ENCODE measurements around the gene ZYG11B.

Gene ZYG11B

DNA sequence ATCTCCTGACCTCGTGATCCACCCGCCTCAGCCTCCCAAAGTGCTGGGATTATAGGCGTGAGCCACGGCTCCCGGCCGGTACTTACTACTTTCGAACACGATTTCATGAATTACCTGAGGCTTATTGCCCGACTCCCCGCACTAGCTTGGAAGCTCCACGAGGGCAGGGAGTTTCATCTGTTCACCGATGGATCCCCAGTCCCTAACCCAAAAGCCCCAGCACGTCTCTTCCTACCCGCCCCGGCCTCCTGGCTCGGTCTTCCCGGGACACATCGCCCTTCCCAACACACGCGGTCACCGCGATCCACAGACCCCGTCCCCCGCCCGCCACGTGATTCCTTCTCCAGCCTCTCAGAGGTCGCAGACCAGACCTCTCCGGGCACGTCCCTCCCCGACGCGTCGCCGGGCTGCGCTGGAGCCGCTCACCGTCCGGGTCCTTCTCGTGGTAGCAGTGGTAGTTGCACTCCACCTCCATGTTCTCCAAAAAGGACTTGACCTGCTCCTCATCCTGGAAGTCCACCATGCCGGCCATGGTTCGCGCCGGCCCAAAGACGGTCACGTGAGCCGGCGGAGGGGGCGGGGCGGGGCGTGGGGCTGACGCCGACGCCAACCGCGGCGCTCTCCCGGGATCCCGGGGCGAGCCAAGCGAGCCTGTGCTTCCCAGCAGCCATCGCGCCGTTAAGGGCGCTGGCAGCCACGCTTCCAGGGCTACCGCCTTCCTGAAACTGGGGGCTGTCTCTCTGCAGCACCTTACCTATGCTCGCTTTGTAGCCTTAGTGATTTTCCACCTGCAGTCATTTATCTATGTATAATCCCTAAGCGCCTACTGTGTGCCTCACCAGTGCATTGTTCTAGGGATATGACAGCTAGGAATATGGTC lies 28.2 kb upstream of the ZYG11B start, which contains the start of gene COA7:
Gene COA7 (minus strand): TSS at position 553 of the 880 bp plus-strand sequence. CDS start 21 bp downstream, at position 532.
- TF ChIP-seq, protein P1, sequence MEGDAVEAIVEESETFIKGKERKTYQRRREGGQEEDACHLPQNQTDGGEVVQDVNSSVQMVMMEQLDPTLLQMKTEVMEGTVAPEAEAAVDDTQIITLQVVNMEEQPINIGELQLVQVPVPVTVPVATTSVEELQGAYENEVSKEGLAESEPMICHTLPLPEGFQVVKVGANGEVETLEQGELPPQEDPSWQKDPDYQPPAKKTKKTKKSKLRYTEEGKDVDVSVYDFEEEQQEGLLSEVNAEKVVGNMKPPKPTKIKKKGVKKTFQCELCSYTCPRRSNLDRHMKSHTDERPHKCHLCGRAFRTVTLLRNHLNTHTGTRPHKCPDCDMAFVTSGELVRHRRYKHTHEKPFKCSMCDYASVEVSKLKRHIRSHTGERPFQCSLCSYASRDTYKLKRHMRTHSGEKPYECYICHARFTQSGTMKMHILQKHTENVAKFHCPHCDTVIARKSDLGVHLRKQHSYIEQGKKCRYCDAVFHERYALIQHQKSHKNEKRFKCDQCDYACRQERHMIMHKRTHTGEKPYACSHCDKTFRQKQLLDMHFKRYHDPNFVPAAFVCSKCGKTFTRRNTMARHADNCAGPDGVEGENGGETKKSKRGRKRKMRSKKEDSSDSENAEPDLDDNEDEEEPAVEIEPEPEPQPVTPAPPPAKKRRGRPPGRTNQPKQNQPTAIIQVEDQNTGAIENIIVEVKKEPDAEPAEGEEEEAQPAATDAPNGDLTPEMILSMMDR (IDR thresholded peaks at IDR 0.05; ENCODE audit: extremely low read depth, missing control alignments), result no peak
- peak; percentile 78 for DNase-seq (ENCODE audit: low spot score)

DNA sequence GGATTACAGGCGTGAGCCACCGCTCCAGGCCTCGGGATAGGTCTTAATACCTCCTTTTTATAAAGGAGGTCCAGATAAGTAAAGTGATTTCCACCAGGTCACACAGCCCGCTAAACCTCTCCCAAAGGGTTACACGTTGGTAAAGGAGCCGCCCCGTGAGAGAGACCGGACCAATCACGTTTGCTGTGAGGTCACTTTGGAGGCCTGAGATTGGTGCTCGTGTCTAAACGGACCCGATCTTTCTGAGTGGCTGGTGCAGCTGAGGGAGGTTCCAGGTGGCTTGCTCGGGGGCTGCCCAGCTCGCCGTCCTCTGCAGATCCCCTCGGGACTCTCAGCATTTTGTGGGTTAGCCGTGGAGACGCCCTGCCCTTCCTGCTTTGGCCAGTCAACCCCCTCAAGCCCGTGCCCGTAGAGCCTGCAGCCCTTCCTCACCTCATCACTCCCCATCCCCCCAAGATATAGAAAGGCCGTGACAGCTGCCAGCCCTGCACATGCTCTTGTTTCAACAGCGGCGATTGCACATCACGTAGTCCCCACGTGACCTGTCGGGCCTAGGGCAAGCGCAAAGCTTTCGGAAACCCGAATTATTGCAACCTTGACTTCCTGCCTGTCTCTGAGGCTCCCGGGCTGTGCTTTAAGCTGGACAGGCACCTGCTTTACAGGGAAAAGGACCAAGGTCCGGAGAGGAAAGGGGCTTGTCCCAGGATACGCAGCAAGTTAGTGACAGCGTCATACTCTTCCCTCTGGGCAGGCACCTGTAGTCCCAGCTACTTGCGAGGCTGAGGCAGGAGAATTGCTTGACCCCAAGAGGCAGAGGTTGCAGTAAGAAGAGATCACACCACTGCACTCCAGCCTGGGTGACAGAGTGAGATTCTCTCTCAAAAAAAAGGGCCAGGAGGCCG lies 23.1 kb upstream of the ZYG11B start:
- TF ChIP-seq, protein P1 (IDR thresholded peaks at IDR 0.05; ENCODE audit: extremely low read depth, missing control alignments), result no peak
- DNase-seq (ENCODE audit: low spot score), result peak; percentile 89

DNA sequence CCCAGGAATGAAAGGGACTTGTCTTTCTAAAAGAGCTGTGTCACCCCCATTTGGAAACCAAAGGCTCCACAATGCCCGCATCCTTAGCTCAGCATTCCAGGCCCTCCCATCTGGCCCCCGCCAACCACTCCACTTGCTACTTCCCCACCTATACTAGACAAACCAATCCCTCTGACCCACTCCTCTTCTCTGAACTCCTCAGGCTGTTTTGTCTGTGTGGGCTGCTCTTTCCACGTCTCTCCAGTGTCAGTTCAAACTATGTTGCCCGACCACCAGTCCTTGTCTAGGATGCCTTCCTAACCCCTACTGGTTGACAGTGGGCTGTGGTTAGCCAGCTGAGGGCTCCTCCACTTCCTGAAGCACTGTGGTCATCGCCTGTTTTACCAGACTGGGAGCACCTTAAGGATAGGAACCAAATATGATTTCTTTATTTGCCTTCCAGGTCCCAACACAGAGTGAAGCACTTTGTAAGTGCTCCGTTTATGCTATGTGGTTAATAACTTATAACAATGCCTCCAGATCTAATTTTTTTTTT lies 20.1 kb upstream of the ZYG11B start:
- TF ChIP-seq, protein P1 (IDR thresholded peaks at IDR 0.05; ENCODE audit: extremely low read depth, missing control alignments), result no peak
- no peak for DNase-seq (ENCODE audit: low spot score)

DNA sequence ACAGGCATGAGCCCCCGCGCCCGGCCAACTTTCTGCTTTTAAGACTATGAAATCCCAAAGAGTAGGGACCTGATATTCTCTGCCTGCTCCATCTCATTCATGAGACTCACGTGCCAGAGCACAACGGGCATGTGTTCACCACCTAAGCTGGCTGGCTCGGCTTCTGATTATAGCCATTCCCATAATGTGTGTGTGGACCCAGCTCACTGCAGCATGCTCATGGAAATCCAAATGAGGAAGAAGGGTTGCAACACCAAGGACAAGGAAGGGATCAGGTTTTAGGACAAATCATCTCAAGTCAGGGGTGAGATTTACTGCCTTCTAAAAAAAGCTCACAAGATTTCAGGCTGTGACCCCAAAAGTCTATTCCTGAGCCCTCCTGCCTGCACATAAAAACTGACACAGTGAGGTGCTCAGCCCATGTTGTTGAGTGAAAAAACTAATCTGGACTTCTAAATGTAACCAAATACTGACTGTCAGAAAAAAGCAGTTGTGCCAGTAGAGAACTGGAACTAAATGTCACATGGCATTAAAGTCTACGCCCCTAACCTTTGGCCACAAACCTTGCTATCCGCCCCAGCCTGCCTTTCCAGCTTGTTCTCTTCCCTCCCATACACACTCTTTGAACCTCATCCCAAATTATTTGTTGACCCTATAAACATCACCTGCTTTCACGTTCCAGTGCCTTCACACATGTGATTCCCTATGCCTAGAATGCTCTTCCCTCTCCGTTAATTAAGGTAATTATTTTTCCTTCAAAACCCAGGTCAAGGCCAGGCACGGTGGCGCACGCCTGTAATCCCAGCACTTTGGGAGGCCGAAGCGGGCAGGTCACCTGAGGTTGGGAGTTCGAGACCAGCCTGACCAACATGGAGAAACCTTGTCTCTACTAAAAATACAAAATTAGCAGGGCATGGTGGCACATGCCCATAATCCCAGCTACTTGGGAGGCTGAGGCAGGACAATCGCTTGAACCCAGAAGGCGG lies 19.0 kb upstream of the ZYG11B start:
- TF ChIP-seq, protein P1 (IDR thresholded peaks at IDR 0.05; ENCODE audit: extremely low read depth, missing control alignments), result no peak
- DNase-seq (ENCODE audit: low spot score), result no peak

DNA sequence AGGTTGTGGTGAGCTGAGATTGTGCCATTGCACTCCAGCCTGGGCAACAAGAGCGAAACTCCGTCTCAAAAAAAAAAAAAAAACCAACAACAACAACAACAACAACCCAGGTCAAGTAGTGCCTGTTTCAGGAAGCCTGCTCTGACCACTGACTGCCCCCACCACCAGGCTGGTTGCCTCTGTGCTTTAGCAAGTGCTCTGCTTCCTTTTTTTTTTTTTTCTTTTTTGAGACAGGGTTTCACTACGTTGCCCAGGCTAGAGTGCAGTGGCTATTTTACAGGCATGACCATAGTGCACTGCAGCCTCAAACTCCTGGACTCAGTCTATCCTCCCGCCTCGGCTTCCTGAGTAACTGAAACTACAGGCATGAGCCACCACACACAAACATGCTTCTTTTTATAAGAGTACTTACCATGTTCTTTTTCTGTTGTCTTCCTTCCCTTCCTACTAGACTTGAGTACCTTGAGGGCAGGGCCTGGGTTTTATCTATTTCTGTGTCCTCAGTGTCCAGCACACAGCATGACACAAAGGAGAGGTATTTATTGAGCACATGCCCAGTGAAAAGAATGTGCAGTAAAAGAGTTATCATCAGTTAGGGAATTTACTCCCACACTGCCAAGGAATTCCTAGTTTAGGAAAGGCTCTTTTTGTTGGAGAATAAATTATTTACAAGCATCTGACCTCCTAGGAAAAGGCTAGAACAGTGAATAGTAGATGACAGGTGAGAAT lies 18.2 kb upstream of the ZYG11B start:
- TF ChIP-seq, protein P1 (IDR thresholded peaks at IDR 0.05; ENCODE audit: extremely low read depth, missing control alignments), result no peak
- DNase-seq (ENCODE audit: low spot score), result no peak

DNA sequence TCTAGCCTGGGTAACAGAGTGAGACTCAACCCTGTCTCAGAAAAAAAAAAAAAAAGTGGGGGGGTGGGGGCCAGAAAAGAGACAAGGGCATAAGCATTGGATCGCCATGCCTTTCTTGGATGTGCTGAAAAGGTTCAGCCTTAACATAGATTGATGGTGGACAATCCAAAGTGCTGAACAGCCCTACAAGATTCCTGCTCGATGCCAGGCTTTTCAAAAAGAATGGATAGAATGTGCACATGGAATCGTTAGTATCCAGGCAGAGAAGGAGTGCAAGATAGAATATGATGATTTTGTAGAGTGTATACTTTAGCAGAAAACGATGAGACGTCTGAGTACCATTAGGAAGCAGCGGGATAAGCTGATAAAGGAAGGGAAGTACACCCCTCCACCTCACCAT lies 17.2 kb upstream of the ZYG11B start:
- TF ChIP-seq, protein P1 (IDR thresholded peaks at IDR 0.05; ENCODE audit: extremely low read depth, missing control alignments), result no peak
- no peak for DNase-seq (ENCODE audit: low spot score)

Measured in GM20000 (cell line).